ENCODE data around the gene ANP32A. TPM values are rescaled to one million over a fixed set of nuclear protein-coding genes. Genes with fewer than 3 reads are reported as not detected.
A peak's percentile ranks its signal among the peaks of the same experiment; 100 is the strongest.

Gene ANP32A
- total RNA-seq, 1 donor from 2014 or later = 129 TPM

GRCh38 chr15:68815598-68815997 lies 5.1 kb downstream of the ANP32A start:
- no peak for TF ChIP-seq CTCF (IDR thresholded peaks at IDR 0.05)
- no peak overlapping the region for H3K4me3 ChIP-seq
- no peak for ATAC-seq
- no peaks in the 10 kb centered on the region for H3K36me3 ChIP-seq
- H3K4me1 ChIP-seq = peaks cover 56% of the 10 kb centered on the region
- no peaks in the 10 kb centered on the region for H3K9me3 ChIP-seq
- DNase-seq = no peak
- H3K27ac ChIP-seq = peak overlapping the region; percentile 99
- intact Hi-C loops (cut with DNase I) = no loop called here
- no peaks in the 10 kb centered on the region for H3K27me3 ChIP-seq (ENCODE audit: low read depth)

- TF ChIP-seq CTCF (IDR thresholded peaks at IDR 0.05) = no peak
- peak overlapping the region; percentile 13 for H3K27ac ChIP-seq
- no peaks in the 10 kb centered on the region for H3K27me3 ChIP-seq (ENCODE audit: low read depth)
- H3K4me1 ChIP-seq = peaks cover 56% of the 10 kb centered on the region
- DNase-seq (no peak), ATAC-seq (no peak)
- intact Hi-C loops (cut with DNase I) = no loop called here
- no peak overlapping the region for H3K4me3 ChIP-seq
- H3K36me3 ChIP-seq = no peaks in the 10 kb centered on the region
- H3K9me3 ChIP-seq = no peaks in the 10 kb centered on the region
Measured at GRCh38 chr15:68814596-68814995, 6.1 kb downstream of the ANP32A start.

- Histone ChIP-seq H3K4me3 (no peak overlapping the region), H3K27ac (peak overlapping the region; percentile 51), H3K9me3 (no peaks in the 10 kb centered on the region), H3K27me3 (ENCODE audit: low read depth) (no peaks in the 10 kb centered on the region), H3K36me3 (peaks cover 4% of the 10 kb centered on the region), H3K4me1 (peaks cover 69% of the 10 kb centered on the region)
- DNase-seq (no peak), ATAC-seq (no peak)
- intact Hi-C loops (cut with DNase I) = no loop called here
- TF ChIP-seq CTCF (IDR thresholded peaks at IDR 0.05) = no peak
Measured at GRCh38 chr15:68812597-68813431, 7.9 kb downstream of the ANP32A start.

GRCh38 chr15:68812069-68812468 lies 8.6 kb downstream of the ANP32A start:
- Histone ChIP-seq H3K36me3 (peaks cover 4% of the 10 kb centered on the region), H3K4me3 (no peak overlapping the region), H3K4me1 (peaks cover 77% of the 10 kb centered on the region), H3K27ac (peak overlapping the region; percentile 51), H3K27me3 (ENCODE audit: low read depth) (no peaks in the 10 kb centered on the region), H3K9me3 (no peaks in the 10 kb centered on the region)
- ATAC-seq (peak in 1 of 2 donors; percentile 10), DNase-seq (no peak)
- TF ChIP-seq CTCF (IDR thresholded peaks at IDR 0.05) = no peak
- intact Hi-C loops (cut with DNase I) = no loop called here

GRCh38 chr15:68809517-68809916 lies 11.2 kb downstream of the ANP32A start:
- ATAC-seq = no peak
- Histone ChIP-seq H3K27me3 (ENCODE audit: low read depth) (no peaks in the 10 kb centered on the region), H3K4me1 (peaks cover 70% of the 10 kb centered on the region), H3K9me3 (no peaks in the 10 kb centered on the region), H3K36me3 (peaks cover 4% of the 10 kb centered on the region), H3K27ac (no peak overlapping the region), H3K4me3 (no peak overlapping the region)
- DNase-seq = no peak
- intact Hi-C loops (cut with DNase I) = no loop called here
- no peak for TF ChIP-seq CTCF (IDR thresholded peaks at IDR 0.05)
